ENCODE measurements around the gene CTBP2. TPM values are rescaled to one million over a fixed set of nuclear protein-coding genes. Genes with fewer than 3 reads are reported as not detected.

CTBP2 gene
- total RNA-seq, 1 experiment from 2014 or later: 77.8 TPM

DNA sequence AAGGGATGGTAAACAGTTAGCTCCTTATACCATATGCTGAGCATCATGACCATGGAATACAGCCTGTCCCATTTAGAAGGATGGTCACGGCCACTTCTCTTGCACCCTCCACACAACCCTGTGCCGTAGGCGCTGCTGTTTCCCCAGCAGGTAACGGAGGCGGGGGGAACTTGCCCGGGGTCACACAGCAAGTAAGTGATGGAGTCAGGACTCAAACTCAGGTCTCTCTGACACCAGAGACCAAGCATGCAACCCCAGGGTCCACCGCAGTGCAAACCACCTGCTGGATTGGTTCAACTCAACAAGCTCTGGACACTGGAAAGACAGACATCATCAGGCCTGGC, 146.9 kb downstream of the CTBP2 start:
- no peak overlapping the region for H3K27ac ChIP-seq (ENCODE audit: low read depth, low read length, poor library complexity, severe bottlenecking)
- TF ChIP-seq, protein P1, sequence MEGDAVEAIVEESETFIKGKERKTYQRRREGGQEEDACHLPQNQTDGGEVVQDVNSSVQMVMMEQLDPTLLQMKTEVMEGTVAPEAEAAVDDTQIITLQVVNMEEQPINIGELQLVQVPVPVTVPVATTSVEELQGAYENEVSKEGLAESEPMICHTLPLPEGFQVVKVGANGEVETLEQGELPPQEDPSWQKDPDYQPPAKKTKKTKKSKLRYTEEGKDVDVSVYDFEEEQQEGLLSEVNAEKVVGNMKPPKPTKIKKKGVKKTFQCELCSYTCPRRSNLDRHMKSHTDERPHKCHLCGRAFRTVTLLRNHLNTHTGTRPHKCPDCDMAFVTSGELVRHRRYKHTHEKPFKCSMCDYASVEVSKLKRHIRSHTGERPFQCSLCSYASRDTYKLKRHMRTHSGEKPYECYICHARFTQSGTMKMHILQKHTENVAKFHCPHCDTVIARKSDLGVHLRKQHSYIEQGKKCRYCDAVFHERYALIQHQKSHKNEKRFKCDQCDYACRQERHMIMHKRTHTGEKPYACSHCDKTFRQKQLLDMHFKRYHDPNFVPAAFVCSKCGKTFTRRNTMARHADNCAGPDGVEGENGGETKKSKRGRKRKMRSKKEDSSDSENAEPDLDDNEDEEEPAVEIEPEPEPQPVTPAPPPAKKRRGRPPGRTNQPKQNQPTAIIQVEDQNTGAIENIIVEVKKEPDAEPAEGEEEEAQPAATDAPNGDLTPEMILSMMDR (conservative IDR thresholded peaks at IDR 0.05; ENCODE audit: low read depth, low read length): no peak
- TF ChIP-seq EZH2 (IDR thresholded peaks at IDR 0.05; ENCODE audit: borderline replicate concordance, low read depth, low read length, poor library complexity, severe bottlenecking): no peak
- no peak overlapping the region for H3K4me3 ChIP-seq (ENCODE audit: low read depth, low read length, poor library complexity, severe bottlenecking)
- DNase-seq (ENCODE audit: low spot score): no peak
- POLR2A ChIA-PET (ENCODE audit: low non-redundant PET): no interaction called here
- BruUV-seq (replicated peaks): no TSS peak
- no peaks in the 10 kb centered on the region for H3K9me3 ChIP-seq (ENCODE audit: low read depth, low read length, poor library complexity, severe bottlenecking)
- H3K36me3 ChIP-seq (ENCODE audit: insufficient read depth, low read length, poor library complexity, severe bottlenecking): no peaks in the 10 kb centered on the region
- intact Hi-C loops (cut with micrococcal nuclease; ENCODE audit: unreplicated experiment): no loop called here
- CTCF ChIA-PET: no interaction called here
- no peaks in the 10 kb centered on the region for H3K27me3 ChIP-seq (replicated peaks; ENCODE audit: insufficient read depth, low read depth, low read length, poor library complexity)
- peaks cover 19% of the 10 kb centered on the region for H3K4me1 ChIP-seq (ENCODE audit: insufficient read depth, low read length, poor library complexity, severe bottlenecking)

DNA sequence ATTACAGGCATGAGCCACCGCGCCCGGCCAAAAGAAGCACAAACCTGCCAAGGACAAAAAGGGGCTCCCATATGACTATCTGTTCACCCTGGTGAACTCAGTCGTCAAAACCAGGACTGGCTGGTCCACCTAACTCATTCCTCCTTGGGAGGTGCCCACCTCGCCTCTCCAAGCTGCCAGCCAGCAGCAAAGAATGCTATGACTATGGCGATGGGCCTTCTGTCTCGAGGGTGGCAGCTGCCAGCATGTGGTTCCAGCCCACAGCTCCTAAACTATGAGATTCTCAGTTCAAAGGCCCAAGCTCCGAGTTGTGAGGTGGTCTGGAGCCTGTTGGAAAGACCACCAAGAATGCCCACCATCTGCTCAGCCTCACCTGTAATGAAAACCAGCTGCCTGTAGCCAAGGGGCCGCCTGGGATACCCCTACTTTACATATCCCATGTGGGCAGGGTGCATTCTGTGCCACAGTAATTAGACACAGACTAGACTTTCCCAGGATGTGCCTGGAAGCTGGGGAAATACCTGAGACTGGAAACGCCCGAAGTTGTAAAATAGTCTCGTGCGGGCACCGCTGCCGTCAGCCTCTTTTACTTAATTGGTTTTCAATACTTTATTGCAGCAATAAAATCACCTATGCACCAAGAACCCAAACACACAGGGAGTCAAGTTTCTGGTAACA, 147.4 kb downstream of the CTBP2 start:
- intact Hi-C loops (cut with micrococcal nuclease; ENCODE audit: unreplicated experiment): no loop called here
- TF ChIP-seq, protein P1 (conservative IDR thresholded peaks at IDR 0.05; ENCODE audit: low read depth, low read length): no peak
- no peak for TF ChIP-seq EZH2 (IDR thresholded peaks at IDR 0.05; ENCODE audit: borderline replicate concordance, low read depth, low read length, poor library complexity, severe bottlenecking)
- BruUV-seq (replicated peaks): no TSS peak
- Histone ChIP-seq H3K4me1 (ENCODE audit: insufficient read depth, low read length, poor library complexity, severe bottlenecking) (peaks cover 18% of the 10 kb centered on the region), H3K27me3 (replicated peaks; ENCODE audit: insufficient read depth, low read depth, low read length, poor library complexity) (no peaks in the 10 kb centered on the region), H3K9me3 (ENCODE audit: low read depth, low read length, poor library complexity, severe bottlenecking) (no peaks in the 10 kb centered on the region), H3K4me3 (ENCODE audit: low read depth, low read length, poor library complexity, severe bottlenecking) (no peak overlapping the region), H3K27ac (ENCODE audit: low read depth, low read length, poor library complexity, severe bottlenecking) (no peak overlapping the region), H3K36me3 (ENCODE audit: insufficient read depth, low read length, poor library complexity, severe bottlenecking) (no peaks in the 10 kb centered on the region)
- ChIA-PET CTCF (no interaction called here), POLR2A (ENCODE audit: low non-redundant PET) (no interaction called here)
- no peak for DNase-seq (ENCODE audit: low spot score)

DNA sequence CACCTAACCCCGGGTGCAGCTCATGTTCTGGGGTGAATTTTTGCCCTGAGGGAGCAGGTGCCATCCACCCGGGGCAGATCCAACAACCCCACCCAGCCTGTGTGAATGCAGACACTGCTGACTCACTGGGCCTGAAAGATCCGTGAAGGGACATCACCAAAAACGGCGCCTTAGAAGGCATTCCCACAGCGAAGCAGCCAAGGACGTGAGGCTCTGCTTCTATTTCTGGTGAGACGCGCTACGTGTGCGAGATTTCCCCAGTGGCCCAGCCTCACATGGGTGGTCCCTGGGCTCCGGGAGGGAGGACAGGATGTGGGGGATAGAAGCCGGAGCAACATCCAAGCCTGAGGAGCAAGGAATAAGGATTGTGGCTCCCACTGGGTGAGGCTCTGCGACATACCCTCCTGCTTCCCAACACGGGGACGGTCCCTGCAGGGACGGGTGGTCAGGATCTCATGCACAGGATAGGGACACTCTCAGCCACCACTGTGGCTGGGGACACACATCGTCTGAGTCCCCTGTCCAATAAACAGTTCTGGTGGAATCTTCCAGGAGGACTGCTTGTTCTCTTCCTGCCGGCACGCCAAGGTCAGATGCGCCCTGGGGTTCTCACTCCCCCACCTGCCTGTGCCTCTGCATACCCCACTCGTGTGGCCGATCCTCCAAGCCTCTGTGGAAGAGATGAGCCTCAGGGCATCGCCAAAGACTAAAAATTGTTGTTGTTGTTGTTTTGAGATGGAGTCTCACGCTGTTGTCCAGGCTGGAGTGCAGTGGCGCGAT, 148.2 kb downstream of the CTBP2 start:
- Histone ChIP-seq H3K9me3 (ENCODE audit: low read depth, low read length, poor library complexity, severe bottlenecking) (no peaks in the 10 kb centered on the region), H3K4me3 (ENCODE audit: low read depth, low read length, poor library complexity, severe bottlenecking) (no peak overlapping the region), H3K36me3 (ENCODE audit: insufficient read depth, low read length, poor library complexity, severe bottlenecking) (no peaks in the 10 kb centered on the region), H3K4me1 (ENCODE audit: insufficient read depth, low read length, poor library complexity, severe bottlenecking) (peaks cover 9% of the 10 kb centered on the region), H3K27ac (ENCODE audit: low read depth, low read length, poor library complexity, severe bottlenecking) (no peak overlapping the region), H3K27me3 (replicated peaks; ENCODE audit: insufficient read depth, low read depth, low read length, poor library complexity) (no peaks in the 10 kb centered on the region)
- intact Hi-C loops (cut with micrococcal nuclease; ENCODE audit: unreplicated experiment): no loop called here
- BruUV-seq (replicated peaks): no TSS peak
- DNase-seq (ENCODE audit: low spot score): no peak
- POLR2A ChIA-PET (ENCODE audit: low non-redundant PET): no interaction called here
- TF ChIP-seq EZH2 (IDR thresholded peaks at IDR 0.05; ENCODE audit: borderline replicate concordance, low read depth, low read length, poor library complexity, severe bottlenecking): no peak
- CTCF ChIA-PET: no interaction called here
